Activated naive CD4-positive, alpha-beta T cell treated with anti-CD3 and anti-CD28 coated beads, Interleukin-2, amount 50 U/mL, for 24 hours (primary cell): ENCODE results near the gene SF3B3.
"Not testable (repeated sequence)": the region's sequence is repeated elsewhere in the genome, so short reads cannot be mapped to it uniquely, and the experiment has no call there.

ENCODE experiments used
- H3K27ac Mint-ChIP-seq: one replicate; pipeline ENCODE4 v1.8.0; 2021; ENCODE audit warnings: mild to moderate bottlenecking, mixed read lengths
- H3K27me3 Mint-ChIP-seq: one replicate; pipeline ENCODE4 v1.8.0; 2021; ENCODE audit warnings: mixed read lengths
- H3K36me3 Mint-ChIP-seq: one replicate; pipeline ENCODE4 v1.8.0; 2021; ENCODE audit warnings: mixed read lengths
- H3K4me1 Mint-ChIP-seq: one replicate; pipeline ENCODE4 v1.8.0; 2021; ENCODE audit warnings: mixed read lengths
- H3K4me3 Mint-ChIP-seq: one replicate; pipeline ENCODE4 v1.8.0; 2021; ENCODE audit warnings: mild to moderate bottlenecking, mixed read lengths
- H3K9me3 Mint-ChIP-seq: one replicate; pipeline ENCODE4 v1.8.0; 2021; ENCODE audit warnings: mixed read lengths

Gene SF3B3

DNA sequence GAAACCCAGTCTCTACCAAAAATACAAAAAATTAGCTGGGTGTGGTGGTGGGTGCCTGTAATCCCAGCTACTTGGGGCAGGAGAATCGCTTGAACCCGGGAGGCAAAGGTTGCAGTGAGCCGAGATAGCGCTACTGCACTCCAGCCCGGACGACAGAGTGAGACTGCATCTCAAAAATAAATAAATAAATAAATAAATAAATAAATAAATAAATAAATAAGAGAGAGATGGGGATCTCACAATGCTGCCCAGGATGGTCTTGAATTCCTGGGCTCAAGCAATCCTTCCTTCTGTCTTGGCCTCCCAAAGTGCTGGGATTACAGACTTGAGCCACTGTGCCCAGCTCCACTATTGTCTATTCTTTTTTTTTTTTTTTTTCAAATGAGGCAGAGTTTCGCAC, 6.3 kb downstream of the SF3B3 start:
- peaks cover 33% of the 10 kb centered on the region for H3K36me3 Mint-ChIP-seq
- not testable (repeated sequence) for H3K4me3 Mint-ChIP-seq
- peaks cover 59% of the 10 kb centered on the region for H3K4me1 Mint-ChIP-seq

DNA sequence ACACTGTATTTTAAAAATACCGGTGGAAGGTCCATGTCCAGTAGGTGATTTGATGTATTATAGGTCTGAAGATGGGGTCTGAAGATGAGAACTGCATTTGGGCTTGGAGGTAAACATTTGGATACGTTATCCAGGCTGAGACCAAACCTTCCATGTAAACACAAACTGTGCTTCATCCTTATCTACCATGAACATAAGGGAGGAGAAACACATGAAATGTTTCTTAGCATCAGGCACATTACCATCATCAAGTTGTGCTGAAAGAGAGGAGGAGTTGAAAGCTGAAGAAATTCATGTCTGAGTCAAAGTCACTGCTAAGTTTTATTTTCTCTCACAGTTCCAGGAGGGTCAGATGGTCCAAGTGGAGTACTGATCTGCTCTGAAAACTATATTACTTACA, 11.4 kb downstream of the SF3B3 start:
- H3K4me3 Mint-ChIP-seq = no peak overlapping the region
- peaks cover 20% of the 10 kb centered on the region for H3K36me3 Mint-ChIP-seq
- H3K27me3 Mint-ChIP-seq = no peaks in the 10 kb centered on the region
- H3K4me1 Mint-ChIP-seq = peaks cover 42% of the 10 kb centered on the region
- no peaks in the 10 kb centered on the region for H3K9me3 Mint-ChIP-seq
- no peak overlapping the region for H3K27ac Mint-ChIP-seq

More for the DNA sequence above, 6.3 kb downstream of the SF3B3 start:
- H3K27me3 Mint-ChIP-seq, H3K9me3 Mint-ChIP-seq, H3K27ac Mint-ChIP-seq: not testable (repeated sequence)

DNA sequence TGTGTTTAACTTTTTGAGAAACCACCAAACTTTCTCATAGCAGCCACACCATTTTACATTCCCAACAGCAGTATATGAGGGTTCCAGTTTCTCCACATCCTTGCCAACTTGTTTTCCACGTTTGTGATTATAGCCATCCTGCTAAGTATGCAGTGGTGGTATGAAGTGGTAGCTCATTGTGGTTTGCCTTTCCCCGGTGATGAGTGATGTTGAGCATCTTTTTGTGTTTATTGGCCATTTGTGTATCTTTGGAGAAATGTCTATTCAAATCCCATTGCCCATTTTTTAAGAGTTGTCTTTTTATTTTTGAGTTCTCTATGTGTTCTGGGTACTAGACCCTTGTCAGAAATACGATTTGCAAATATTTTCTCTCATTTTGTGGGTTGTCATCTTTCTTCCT, 17.4 kb downstream of the SF3B3 start:
- Mint-ChIP-seq H3K27me3 (no peaks in the 10 kb centered on the region), H3K36me3 (peaks cover 19% of the 10 kb centered on the region), H3K9me3 (no peaks in the 10 kb centered on the region), H3K4me1 (peaks cover 28% of the 10 kb centered on the region), H3K4me3 (no peak overlapping the region), H3K27ac (no peak overlapping the region)

DNA sequence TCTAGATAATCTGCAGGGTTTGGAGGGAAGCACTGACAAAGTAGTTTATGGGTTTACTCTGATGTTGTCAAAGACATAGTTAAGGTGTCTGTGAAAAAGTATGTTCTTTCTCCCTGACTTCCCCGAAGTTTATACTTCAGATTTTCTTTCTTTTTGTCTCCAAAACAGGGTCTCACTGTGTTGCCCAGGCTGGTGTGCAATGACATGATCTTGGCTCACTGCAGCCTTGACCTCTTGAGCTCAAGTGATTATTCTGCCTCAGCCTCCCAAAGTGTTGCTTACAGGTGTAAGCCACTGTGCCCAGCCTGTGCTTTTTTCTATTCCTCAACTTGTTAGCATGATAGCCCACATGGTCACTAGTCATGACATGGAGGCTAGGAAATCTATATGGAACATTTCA, 20.9 kb downstream of the SF3B3 start:
- Mint-ChIP-seq H3K27me3 (no peaks in the 10 kb centered on the region), H3K4me1 (peaks cover 22% of the 10 kb centered on the region), H3K36me3 (peaks cover 22% of the 10 kb centered on the region), H3K4me3 (no peak overlapping the region), H3K9me3 (no peaks in the 10 kb centered on the region), H3K27ac (no peak overlapping the region)

DNA sequence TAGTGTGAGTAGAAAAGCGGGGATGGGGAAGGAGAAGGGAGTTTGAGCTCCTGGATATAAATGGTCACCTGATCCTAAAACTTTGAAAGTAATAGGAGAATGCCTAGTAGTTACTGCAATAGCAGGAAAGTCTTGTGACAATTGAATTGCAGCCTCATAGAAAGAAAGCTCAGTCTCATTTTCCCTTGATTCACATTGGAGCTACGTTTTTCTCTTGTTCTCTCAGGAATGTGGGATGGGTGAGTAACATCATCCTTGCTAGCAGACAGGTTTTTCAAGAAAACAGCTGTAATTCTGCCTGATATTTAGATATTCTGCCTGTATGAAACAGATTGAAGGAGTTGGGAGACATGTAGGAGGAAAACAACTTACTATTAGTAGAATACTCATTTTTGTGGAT, 25.3 kb downstream of the SF3B3 start:
- Mint-ChIP-seq H3K27ac (peak overlapping the region; percentile 37), H3K27me3 (no peaks in the 10 kb centered on the region), H3K4me3 (no peak overlapping the region), H3K36me3 (peaks cover 16% of the 10 kb centered on the region), H3K4me1 (peaks cover 24% of the 10 kb centered on the region), H3K9me3 (no peaks in the 10 kb centered on the region)

DNA sequence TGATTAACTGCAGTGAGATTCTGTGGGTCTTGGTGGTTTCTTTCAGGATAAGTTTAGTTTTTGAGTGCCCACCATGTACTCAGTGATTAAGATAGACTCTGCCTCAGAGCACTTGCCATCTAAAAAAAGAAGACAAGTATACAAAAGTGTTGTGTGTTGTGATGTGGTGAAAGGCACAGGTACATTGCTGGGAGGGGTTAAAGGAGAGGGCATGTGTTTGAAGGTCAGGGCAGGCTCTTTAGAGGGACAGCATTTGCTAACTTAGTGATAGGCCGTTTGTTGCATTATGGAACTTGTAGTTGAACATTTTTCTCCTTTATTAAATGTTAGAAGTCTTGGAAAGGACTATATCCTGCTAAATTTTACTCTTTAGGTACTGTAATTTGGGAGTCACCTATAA, 26.5 kb downstream of the SF3B3 start:
- Mint-ChIP-seq H3K36me3 (peaks cover 14% of the 10 kb centered on the region), H3K4me3 (no peak overlapping the region), H3K27ac (peak overlapping the region; percentile 26), H3K27me3 (no peaks in the 10 kb centered on the region), H3K9me3 (no peaks in the 10 kb centered on the region), H3K4me1 (peaks cover 20% of the 10 kb centered on the region)

DNA sequence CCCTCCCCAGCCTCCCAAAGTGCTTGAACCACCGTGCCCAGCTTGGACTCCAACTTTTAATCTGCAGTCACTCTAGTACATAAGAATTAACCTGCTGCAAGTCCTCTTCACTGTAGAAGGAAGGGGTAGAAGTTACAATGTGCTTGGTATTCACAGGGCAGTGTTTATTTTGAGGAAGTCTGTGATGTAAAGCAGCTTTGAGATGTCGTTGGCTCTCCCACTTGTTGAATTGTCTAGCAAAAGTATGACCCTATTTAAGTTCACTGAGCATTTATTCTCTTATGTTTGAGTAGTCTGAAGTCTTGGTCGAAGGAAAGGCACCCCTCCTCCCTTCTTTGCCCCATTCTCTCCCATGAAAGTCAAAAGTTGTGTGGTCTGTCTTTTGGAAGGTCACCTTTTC, 28.2 kb downstream of the SF3B3 start:
- no peak overlapping the region for H3K4me3 Mint-ChIP-seq
- H3K4me1 Mint-ChIP-seq = peaks cover 20% of the 10 kb centered on the region
- H3K27ac Mint-ChIP-seq = no peak overlapping the region
- no peaks in the 10 kb centered on the region for H3K27me3 Mint-ChIP-seq
- H3K36me3 Mint-ChIP-seq = peaks cover 14% of the 10 kb centered on the region
- H3K9me3 Mint-ChIP-seq = no peaks in the 10 kb centered on the region

DNA sequence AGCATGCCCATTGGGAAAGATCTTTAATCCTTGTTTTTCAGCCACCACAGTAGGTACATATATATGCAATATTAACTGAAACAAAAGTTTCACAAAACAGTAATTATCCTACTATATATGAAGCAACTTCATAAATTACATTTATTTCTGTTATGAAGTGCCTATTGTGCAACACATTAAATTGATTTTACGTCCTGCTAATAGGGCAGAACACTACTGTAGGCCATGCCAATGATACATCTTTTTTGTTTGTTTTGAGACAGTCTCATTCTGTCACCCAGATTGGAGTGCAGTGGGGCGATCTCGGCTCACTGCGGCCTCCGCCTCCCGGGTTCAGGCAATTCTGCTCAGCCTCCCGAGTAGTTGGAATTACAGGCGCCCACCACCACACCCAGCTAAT, 29.1 kb downstream of the SF3B3 start:
- Mint-ChIP-seq H3K4me1 (peaks cover 20% of the 10 kb centered on the region), H3K27ac (no peak overlapping the region), H3K36me3 (peaks cover 21% of the 10 kb centered on the region), H3K9me3 (no peaks in the 10 kb centered on the region), H3K27me3 (no peaks in the 10 kb centered on the region), H3K4me3 (no peak overlapping the region)

DNA sequence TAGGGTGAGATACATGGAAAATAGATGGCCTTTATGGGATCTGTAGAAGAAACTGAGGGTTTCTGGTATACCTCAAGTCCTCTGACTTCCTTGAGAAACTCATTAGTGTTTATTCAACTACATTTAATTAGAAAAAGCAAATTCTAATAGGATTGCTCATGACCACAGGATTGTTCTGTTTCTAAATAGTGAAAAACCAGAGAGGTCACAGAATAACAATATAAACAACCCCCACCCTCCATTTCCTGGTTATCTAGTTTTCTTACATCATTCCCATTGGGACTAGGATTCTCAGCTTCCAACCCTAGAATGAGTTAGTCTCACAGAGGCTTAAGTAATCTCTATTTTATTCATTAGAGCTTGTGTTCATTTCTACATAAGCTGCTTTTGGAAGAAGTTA, 30.0 kb downstream of the SF3B3 start:
- Mint-ChIP-seq H3K27me3 (no peaks in the 10 kb centered on the region), H3K9me3 (no peaks in the 10 kb centered on the region), H3K27ac (no peak overlapping the region), H3K36me3 (peaks cover 20% of the 10 kb centered on the region), H3K4me1 (peaks cover 17% of the 10 kb centered on the region), H3K4me3 (no peak overlapping the region)

DNA sequence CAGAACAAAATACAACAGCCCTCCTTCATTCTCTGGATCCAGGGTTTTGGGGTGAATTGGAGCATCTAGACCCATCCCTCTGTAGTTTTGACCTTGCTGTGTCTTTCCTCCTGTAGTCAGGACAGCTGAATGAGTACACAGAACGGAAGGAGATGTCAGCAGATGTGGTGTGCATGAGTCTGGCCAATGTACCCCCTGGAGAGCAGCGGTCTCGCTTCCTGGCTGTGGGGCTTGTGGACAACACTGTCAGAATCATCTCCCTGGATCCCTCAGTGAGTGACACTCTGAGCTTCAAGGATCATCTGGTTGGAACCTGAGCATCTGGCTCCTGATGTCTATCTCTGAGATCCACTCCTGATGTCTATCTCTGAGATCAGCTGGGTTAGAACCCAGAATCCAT, 32.4 kb downstream of the SF3B3 start:
- H3K36me3 Mint-ChIP-seq = peaks cover 20% of the 10 kb centered on the region
- no peak overlapping the region for H3K4me3 Mint-ChIP-seq
- no peaks in the 10 kb centered on the region for H3K9me3 Mint-ChIP-seq
- peaks cover 13% of the 10 kb centered on the region for H3K4me1 Mint-ChIP-seq
- H3K27ac Mint-ChIP-seq = no peak overlapping the region
- H3K27me3 Mint-ChIP-seq = no peaks in the 10 kb centered on the region

DNA sequence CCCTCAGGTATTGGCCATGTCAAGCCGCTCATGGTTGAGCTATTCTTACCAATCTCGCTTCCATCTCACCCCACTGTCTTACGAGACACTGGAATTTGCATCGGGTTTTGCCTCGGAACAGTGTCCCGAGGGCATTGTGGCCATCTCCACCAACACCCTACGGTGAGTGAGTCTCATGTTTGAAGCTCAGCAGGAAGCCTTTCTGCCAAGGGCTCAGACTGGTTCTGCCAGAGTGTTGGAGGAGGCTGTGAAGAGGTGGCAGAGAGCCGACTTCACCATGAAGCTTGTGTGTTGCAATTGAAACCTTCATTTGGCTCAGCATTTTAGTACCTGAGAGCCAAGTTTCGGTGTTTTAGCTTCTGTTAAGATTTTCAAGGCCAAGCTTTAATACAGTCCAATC, 38.0 kb downstream of the SF3B3 start:
- Mint-ChIP-seq H3K9me3 (no peaks in the 10 kb centered on the region), H3K4me1 (peaks cover 3% of the 10 kb centered on the region), H3K4me3 (no peak overlapping the region), H3K27me3 (no peaks in the 10 kb centered on the region), H3K27ac (no peak overlapping the region), H3K36me3 (peaks cover 22% of the 10 kb centered on the region)

DNA sequence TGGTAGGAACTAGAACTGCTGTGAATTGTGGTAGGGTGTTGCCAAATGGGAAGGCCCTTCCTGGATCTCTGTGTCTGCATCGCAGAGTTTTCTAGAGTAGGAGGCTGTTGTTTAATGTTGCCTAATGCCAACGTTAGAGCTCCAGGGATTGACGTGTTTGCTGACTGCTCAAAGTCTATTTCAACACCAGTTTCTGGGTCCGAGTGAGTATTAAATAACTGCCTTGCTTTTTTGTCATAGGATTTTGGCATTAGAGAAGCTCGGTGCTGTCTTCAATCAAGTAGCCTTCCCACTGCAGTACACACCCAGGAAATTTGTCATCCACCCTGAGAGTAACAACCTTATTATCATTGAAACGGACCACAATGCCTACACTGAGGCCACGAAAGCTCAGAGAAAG, 40.0 kb downstream of the SF3B3 start:
- Mint-ChIP-seq H3K27me3 (no peaks in the 10 kb centered on the region), H3K4me1 (peaks cover 2% of the 10 kb centered on the region), H3K9me3 (no peaks in the 10 kb centered on the region), H3K27ac (peak overlapping the region; percentile 4), H3K36me3 (peaks cover 16% of the 10 kb centered on the region), H3K4me3 (no peak overlapping the region)

DNA sequence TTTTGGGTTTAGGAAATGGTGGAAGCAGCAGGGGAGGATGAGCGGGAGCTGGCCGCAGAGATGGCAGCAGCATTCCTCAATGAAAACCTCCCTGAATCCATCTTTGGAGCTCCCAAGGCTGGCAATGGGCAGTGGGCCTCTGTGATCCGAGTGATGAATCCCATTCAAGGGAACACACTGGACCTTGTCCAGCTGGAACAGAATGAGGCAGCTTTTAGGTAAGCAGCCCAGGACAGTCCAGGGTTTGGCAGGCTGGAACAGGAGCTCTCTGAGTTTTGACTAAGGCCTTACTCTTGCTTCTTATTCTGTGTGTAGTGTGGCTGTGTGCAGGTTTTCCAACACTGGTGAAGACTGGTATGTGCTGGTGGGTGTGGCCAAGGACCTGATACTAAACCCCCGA, 41.4 kb downstream of the SF3B3 start:
- no peaks in the 10 kb centered on the region for H3K27me3 Mint-ChIP-seq
- no peak overlapping the region for H3K4me3 Mint-ChIP-seq
- H3K9me3 Mint-ChIP-seq = no peaks in the 10 kb centered on the region
- peak overlapping the region; percentile 62 for H3K27ac Mint-ChIP-seq
- H3K36me3 Mint-ChIP-seq = peaks cover 15% of the 10 kb centered on the region
- no peaks in the 10 kb centered on the region for H3K4me1 Mint-ChIP-seq

DNA sequence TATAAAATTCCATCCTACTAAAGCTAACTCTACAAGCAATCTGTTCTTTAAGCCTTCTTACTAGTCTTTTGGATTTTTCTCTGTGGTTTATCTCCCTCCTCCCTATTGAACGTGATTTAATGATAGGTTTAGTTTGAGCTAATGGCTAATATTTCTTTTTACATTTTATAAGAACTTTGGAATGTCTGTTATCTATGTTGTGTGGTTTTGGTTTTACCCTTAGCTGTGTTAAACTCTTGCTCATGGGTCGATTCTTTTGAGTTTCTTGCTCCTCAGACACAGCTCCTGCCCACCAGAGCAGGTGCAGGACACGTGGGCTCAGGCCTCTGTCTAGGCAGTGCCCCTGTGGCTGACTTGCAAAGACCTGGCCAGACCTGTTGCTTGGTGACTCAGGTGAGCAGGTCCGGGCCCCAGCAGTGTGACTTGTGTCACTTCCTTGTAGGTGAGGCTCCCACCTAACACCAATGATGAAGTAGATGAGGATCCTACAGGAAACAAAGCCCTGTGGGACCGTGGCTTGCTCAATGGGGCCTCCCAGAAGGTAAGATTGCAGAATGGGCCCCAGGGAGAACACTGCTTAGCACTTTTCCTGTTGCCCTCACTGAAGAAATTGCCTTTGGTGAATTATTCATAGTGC, 45.1 kb downstream of the SF3B3 start:
- H3K27ac Mint-ChIP-seq = no peak overlapping the region
- peaks cover 24% of the 10 kb centered on the region for H3K36me3 Mint-ChIP-seq
- peaks cover 4% of the 10 kb centered on the region for H3K4me1 Mint-ChIP-seq
- H3K9me3 Mint-ChIP-seq = no peaks in the 10 kb centered on the region
- no peaks in the 10 kb centered on the region for H3K27me3 Mint-ChIP-seq
- no peak overlapping the region for H3K4me3 Mint-ChIP-seq

DNA sequence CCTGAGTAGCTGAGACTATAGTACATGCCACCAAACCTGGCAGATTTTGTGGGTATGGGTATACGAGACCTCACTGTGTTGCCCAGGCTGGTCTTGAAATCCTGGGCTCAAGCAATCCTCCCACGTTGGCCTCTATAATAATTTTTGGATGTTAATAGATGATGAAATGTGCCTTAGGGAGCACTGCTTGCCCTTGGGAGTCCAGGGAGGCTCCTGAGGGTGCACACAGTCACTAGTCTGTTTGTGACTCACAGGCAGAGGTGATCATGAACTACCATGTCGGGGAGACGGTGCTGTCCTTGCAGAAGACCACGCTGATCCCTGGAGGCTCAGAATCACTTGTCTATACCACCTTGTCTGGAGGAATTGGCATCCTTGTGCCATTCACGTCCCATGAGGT, 46.1 kb downstream of the SF3B3 start:
- Mint-ChIP-seq H3K27me3 (no peaks in the 10 kb centered on the region), H3K4me3 (no peak overlapping the region), H3K36me3 (peaks cover 22% of the 10 kb centered on the region), H3K27ac (no peak overlapping the region), H3K4me1 (peaks cover 9% of the 10 kb centered on the region), H3K9me3 (no peaks in the 10 kb centered on the region)

DNA sequence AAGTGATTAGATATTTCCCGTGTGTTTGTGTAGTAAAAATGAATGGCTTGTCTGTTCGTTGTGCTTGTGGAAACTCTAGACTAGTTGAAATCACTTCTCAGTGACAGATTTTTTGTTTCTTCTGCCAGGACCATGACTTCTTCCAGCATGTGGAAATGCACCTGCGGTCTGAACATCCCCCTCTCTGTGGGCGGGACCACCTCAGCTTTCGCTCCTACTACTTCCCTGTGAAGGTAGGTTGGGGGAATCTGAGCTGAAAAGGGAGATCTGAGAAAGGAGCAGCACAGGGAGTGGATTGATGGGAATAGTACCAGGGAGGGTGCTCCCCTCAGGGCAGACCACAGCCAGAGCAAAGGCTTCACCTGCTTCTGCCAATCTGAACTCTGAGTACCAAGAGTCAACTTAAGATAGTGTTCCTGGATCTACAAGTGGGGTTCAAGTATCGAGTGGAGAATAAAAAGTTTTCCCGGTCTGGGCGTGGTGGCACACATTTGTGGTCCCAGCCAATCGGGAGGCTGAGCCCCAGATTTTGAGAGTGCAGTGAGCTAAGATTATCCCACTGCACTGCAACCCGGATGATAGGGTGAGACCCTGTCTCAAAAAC, 47.5 kb downstream of the SF3B3 start:
- H3K36me3 Mint-ChIP-seq = peaks cover 22% of the 10 kb centered on the region
- H3K27me3 Mint-ChIP-seq = no peaks in the 10 kb centered on the region
- H3K27ac Mint-ChIP-seq = peak overlapping the region; percentile 62
- peaks cover 10% of the 10 kb centered on the region for H3K4me1 Mint-ChIP-seq
- H3K9me3 Mint-ChIP-seq = no peaks in the 10 kb centered on the region
- no peak overlapping the region for H3K4me3 Mint-ChIP-seq

DNA sequence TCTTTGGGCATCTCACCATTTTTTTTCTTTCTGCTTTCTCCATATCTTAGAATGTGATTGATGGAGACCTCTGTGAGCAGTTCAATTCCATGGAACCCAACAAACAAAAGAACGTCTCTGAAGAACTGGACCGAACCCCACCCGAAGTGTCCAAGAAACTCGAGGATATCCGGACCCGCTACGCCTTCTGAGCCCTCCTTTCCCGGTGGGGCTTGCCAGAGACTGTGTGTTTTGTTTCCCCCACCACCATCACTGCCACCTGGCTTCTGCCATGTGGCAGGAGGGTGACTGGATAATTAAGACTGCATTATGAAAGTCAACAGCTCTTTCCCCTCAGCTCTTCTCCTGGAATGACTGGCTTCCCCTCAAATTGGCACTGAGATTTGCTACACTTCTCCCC, 48.0 kb downstream of the SF3B3 start:
- H3K27ac Mint-ChIP-seq = peak overlapping the region; percentile 88
- H3K27me3 Mint-ChIP-seq = no peaks in the 10 kb centered on the region
- peaks cover 21% of the 10 kb centered on the region for H3K36me3 Mint-ChIP-seq
- no peak overlapping the region for H3K4me3 Mint-ChIP-seq
- peaks cover 10% of the 10 kb centered on the region for H3K4me1 Mint-ChIP-seq
- no peaks in the 10 kb centered on the region for H3K9me3 Mint-ChIP-seq
